ENCODE measurements around the gene GUCD1. TPM values are rescaled to one million over a fixed set of nuclear protein-coding genes. Genes with fewer than 3 reads are reported as not detected.

Gene GUCD1
- total and polyA plus RNA-seq, 2 of the 13 experiments (the other 11 are each of a cell fraction or from before 2014, with no cell fraction given) = 128 to 245 TPM

DNA sequence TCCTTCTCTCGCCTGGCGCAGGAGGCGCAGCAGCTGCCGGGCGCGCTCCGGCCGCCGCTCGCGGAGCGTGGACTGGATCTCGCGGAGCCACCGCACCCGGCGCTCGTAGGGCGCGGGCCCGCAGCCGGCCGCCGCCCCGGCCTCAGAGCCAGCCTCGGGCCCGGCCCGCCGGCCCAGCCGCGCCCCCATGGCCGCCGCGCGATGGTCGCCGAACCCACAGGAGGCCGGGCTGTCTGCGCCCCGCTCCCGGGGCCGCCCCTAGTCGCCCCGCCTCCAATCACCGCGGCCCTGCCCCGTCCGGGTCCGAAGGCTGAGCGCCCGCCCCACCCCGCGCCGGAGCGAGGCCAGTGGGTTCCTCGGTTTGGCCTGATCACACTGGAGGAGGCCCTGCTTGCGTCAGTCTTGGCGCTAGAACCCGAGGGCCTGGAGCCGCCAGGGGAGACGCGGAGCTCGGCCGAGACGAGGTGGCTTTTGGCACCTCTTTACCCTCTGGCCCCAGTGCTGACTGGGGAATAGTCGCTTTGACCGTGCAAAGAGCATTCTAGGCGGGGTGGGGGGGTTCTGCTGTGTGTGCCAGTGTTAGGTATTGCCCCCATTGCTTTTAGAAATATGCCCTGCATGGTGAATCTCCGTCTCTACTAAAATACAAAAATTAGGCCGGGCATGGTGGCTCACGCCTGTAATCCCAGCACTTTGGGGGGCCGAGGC is 38.1 kb upstream of the GUCD1 start, which contains the start of gene LRRC75B (continued):
- TF ChIP-seq, protein P1, sequence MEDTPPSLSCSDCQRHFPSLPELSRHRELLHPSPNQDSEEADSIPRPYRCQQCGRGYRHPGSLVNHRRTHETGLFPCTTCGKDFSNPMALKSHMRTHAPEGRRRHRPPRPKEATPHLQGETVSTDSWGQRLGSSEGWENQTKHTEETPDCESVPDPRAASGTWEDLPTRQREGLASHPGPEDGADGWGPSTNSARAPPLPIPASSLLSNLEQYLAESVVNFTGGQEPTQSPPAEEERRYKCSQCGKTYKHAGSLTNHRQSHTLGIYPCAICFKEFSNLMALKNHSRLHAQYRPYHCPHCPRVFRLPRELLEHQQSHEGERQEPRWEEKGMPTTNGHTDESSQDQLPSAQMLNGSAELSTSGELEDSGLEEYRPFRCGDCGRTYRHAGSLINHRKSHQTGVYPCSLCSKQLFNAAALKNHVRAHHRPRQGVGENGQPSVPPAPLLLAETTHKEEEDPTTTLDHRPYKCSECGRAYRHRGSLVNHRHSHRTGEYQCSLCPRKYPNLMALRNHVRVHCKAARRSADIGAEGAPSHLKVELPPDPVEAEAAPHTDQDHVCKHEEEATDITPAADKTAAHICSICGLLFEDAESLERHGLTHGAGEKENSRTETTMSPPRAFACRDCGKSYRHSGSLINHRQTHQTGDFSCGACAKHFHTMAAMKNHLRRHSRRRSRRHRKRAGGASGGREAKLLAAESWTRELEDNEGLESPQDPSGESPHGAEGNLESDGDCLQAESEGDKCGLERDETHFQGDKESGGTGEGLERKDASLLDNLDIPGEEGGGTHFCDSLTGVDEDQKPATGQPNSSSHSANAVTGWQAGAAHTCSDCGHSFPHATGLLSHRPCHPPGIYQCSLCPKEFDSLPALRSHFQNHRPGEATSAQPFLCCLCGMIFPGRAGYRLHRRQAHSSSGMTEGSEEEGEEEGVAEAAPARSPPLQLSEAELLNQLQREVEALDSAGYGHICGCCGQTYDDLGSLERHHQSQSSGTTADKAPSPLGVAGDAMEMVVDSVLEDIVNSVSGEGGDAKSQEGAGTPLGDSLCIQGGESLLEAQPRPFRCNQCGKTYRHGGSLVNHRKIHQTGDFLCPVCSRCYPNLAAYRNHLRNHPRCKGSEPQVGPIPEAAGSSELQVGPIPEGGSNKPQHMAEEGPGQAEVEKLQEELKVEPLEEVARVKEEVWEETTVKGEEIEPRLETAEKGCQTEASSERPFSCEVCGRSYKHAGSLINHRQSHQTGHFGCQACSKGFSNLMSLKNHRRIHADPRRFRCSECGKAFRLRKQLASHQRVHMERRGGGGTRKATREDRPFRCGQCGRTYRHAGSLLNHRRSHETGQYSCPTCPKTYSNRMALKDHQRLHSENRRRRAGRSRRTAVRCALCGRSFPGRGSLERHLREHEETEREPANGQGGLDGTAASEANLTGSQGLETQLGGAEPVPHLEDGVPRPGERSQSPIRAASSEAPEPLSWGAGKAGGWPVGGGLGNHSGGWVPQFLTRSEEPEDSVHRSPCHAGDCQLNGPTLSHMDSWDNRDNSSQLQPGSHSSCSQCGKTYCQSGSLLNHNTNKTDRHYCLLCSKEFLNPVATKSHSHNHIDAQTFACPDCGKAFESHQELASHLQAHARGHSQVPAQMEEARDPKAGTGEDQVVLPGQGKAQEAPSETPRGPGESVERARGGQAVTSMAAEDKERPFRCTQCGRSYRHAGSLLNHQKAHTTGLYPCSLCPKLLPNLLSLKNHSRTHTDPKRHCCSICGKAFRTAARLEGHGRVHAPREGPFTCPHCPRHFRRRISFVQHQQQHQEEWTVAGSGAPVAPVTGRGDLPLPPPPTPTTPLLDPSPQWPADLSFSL (CRISPR knock-in tag; IDR thresholded peaks at IDR 0.05) = no peak
- peak; percentile 59; the same call in 1 of the 2 replicates for TF ChIP-seq ZNF772 (CRISPR knock-in tag; IDR thresholded peaks at IDR 0.05)
- TF ChIP-seq, protein P2, sequence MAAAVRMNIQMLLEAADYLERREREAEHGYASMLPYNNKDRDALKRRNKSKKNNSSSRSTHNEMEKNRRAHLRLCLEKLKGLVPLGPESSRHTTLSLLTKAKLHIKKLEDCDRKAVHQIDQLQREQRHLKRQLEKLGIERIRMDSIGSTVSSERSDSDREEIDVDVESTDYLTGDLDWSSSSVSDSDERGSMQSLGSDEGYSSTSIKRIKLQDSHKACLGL (CRISPR knock-in tag; IDR thresholded peaks at IDR 0.05) = no peak
- TF ChIP-seq ZNF549 (CRISPR knock-in tag; IDR thresholded peaks at IDR 0.05) = no peak
- TF ChIP-seq TBP (CRISPR knock-in tag; IDR thresholded peaks at IDR 0.05) = no peak
- no peak for TF ChIP-seq PAF1 (CRISPR knock-in tag; IDR thresholded peaks at IDR 0.05)
- TF ChIP-seq JUND (CRISPR knock-in tag; IDR thresholded peaks at IDR 0.05) = 0 out of 2 replicates have a peak, but pooled peaks have one; percentile 34
- TF ChIP-seq THRA (CRISPR knock-in tag; IDR thresholded peaks at IDR 0.05; ENCODE audit: borderline replicate concordance) = 0 out of 2 replicates have a peak, but pooled peaks have one; percentile 32
- TF ChIP-seq YEATS2 (CRISPR knock-in tag; IDR thresholded peaks at IDR 0.05; ENCODE audit: borderline replicate concordance) = peak; percentile 44; the same call in 1 of the 2 replicates
- TF ChIP-seq KMT2A (CRISPR knock-in tag; IDR thresholded peaks at IDR 0.05) = no peak
- TF ChIP-seq ZNF83 (CRISPR knock-in tag; IDR thresholded peaks at IDR 0.05; ENCODE audit: borderline replicate concordance) = no peak
- no peak for TF ChIP-seq GPN1 (CRISPR knock-in tag; IDR thresholded peaks at IDR 0.05; ENCODE audit: borderline replicate concordance)
- peak; percentile 55; the same call in 1 of the 2 replicates for TF ChIP-seq SKIL (CRISPR knock-in tag; IDR thresholded peaks at IDR 0.05; ENCODE audit: borderline replicate concordance)
- TF ChIP-seq, protein P3, sequence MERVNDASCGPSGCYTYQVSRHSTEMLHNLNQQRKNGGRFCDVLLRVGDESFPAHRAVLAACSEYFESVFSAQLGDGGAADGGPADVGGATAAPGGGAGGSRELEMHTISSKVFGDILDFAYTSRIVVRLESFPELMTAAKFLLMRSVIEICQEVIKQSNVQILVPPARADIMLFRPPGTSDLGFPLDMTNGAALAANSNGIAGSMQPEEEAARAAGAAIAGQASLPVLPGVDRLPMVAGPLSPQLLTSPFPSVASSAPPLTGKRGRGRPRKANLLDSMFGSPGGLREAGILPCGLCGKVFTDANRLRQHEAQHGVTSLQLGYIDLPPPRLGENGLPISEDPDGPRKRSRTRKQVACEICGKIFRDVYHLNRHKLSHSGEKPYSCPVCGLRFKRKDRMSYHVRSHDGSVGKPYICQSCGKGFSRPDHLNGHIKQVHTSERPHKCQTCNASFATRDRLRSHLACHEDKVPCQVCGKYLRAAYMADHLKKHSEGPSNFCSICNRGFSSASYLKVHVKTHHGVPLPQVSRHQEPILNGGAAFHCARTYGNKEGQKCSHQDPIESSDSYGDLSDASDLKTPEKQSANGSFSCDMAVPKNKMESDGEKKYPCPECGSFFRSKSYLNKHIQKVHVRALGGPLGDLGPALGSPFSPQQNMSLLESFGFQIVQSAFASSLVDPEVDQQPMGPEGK (CRISPR knock-in tag; IDR thresholded peaks at IDR 0.05) = peak; percentile 78
- no peak; the same call in 1 of the 2 replicates for TF ChIP-seq ATF1 (CRISPR knock-in tag; IDR thresholded peaks at IDR 0.05)
- TF ChIP-seq SNAI1 (CRISPR knock-in tag; IDR thresholded peaks at IDR 0.05; ENCODE audit: borderline replicate concordance) = no peak
